Activated naive CD4-positive, alpha-beta T cell treated with anti-CD3 and anti-CD28 coated beads for 36 hours (primary cell): ENCODE results near the gene KCNQ1. TPM values are rescaled to one million over a fixed set of nuclear protein-coding genes. Genes with fewer than 3 reads are reported as not detected.
A peak's percentile ranks its signal among the peaks of the same experiment; 100 is the strongest.

Experiments
- CTCF ChIA-PET: fragments of 350-600 bp; sonication (Branson Sonifier 250); formaldehyde crosslinking; loops from one replicate; lab custom pipeline; 2021; ENCODE audit warnings: antibody characterized with exemption; lab: Charles Lee
- DNase-seq: peaks from one replicate; pipeline ENCODE4 v3.0.0-alpha.2; 2020
- H3K27ac Mint-ChIP-seq: one replicate; pipeline ENCODE4 v1.8.0; 2021; ENCODE audit warnings: mild to moderate bottlenecking, mixed read lengths
- H3K27me3 Mint-ChIP-seq: one replicate; pipeline ENCODE4 v1.8.0; 2021; ENCODE audit warnings: low read depth, mixed read lengths
- H3K36me3 Mint-ChIP-seq: one replicate; pipeline ENCODE4 v1.8.0; 2021; ENCODE audit warnings: low read depth, mixed read lengths
- H3K4me1 Mint-ChIP-seq: one replicate; pipeline ENCODE4 v1.8.0; 2021; ENCODE audit warnings: low read depth, mixed read lengths
- H3K4me3 Mint-ChIP-seq: one replicate; pipeline ENCODE4 v1.8.0; 2021; ENCODE audit warnings: mild to moderate bottlenecking, moderate library complexity, mixed read lengths
- H3K9me3 Mint-ChIP-seq: one replicate; pipeline ENCODE4 v1.8.0; 2021; ENCODE audit warnings: mixed read lengths
- intact Hi-C: fragments of 100-400 bp; cut with micrococcal nuclease; formaldehyde crosslinking; loops from one replicate; pipeline ENCODE4 v1.15.1; 2023
- total RNA-seq, 2 experiments: library from RNA; stranded (reverse); gene quantifications; one replicate each; pipeline ENCODE4 v1.2.3, GENCODE V29; 2021

Gene KCNQ1
- total RNA-seq, 2 experiments from 2014 or later = 10.6 to 10.8 TPM

DNA sequence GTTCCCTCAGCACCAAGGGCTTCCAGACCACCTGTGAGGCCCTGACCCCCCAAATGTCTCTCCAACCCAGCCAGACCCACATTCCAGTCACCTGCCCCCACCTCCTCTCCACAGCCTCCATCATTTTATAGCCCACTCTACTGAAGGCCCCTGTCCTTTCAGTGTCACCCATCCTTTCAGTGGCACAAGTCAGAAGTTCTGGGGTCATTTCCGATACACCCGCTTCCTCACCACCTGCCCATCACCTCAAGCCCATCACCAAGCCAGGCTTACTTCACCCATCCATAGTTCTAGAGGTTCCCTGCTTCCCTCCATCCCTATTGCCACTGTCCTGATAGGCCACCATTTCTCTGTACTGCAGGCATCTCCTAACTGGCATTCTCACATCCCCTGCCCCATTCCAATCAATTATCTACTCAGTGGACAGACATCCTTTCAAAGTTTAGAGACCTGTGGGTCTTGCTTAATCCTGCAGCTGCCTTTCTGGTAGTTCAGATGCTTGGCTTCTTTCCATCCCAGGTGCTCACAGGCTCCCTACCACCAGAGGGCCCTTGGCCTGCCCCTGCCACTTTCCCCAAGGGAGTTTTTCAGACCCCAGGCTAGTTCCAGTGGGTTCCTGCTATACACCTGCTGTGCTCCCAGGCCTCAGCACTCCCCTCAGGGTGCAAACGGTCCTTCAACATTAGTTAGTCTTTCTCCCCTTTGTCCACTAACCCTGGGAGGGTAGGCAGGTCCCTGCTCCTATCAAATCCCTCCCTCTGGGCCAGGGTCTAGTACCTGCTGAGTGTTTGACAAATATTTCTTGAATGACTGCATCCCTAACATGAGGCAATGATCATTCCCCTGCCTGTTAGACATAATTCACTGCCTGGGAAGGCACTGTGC, 247.4 kb downstream of the KCNQ1 start:
- Mint-ChIP-seq H3K36me3 (no peaks in the 10 kb centered on the region), H3K4me3 (no peak overlapping the region), H3K4me1 (no peaks in the 10 kb centered on the region), H3K27me3 (no peaks in the 10 kb centered on the region), H3K9me3 (no peaks in the 10 kb centered on the region), H3K27ac (no peak overlapping the region)
- DNase-seq = no peak
- intact Hi-C loops = loop anchor here (10.0 kb wide), 1 partner anchor 247 kb away; the partner anchor contains the start of genes KCNQ1 and TRPM5
- CTCF ChIA-PET = interaction anchor here (1.8 kb wide), 1 partner anchor 196 kb away, joined by 6 read pairs; no protein-coding TSS in a partner anchor

DNA sequence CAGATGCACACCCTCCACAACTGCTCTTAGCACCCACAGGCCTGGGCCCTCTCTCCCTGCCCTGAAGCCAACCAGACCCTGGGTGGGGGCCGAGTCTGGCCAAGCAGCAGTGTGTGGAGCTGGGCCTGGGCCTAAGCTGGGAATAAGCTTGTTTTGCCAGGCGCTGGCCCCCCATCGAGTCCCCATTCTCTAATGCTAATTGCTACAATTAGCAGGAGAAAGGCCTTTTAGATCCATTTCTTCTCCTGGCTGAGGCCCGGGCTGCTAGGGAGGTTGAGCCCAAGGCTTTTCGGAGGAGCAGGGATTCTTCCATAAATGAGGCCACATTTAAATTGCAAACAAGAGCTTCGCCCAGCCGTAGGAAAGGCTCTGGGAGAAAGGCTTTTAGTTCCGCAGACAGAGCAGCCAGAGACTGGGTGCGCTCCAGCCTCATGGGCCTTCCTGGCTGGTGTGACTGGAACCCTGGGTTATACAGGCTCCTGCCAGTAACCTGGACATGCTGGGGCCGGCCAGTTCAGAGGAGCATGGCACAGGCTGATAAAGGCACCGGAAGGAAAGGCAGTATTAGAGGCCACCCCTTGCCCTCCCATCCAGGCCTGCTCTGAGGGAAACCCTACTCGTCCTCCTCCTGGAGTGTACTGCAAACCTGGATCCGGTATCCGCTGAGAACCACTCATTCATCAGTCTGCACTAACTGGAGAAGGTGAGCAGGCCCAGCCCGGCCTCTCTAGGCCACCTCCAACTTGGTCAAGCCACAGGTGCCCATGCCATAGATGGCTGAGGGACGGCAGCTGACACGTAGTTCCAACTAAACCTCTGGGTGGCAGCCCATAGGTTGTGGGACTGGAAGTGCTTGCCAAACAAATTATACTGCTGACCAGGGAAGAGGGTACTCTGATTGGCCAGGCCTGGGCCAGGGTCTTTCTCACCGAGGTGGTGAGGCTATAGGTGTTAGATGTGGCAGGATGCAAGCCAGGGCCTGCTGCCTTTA, 248.8 kb downstream of the KCNQ1 start:
- Mint-ChIP-seq H3K27ac (no peak overlapping the region), H3K4me1 (peaks cover 4% of the 10 kb centered on the region), H3K4me3 (no peak overlapping the region), H3K9me3 (no peaks in the 10 kb centered on the region), H3K36me3 (no peaks in the 10 kb centered on the region), H3K27me3 (no peaks in the 10 kb centered on the region)
- CTCF ChIA-PET = interaction anchor here (0.7 to 1.8 kb wide), 2 partner anchors 17 to 194 kb away, joined by 3 to 6 read pairs; no protein-coding TSS in a partner anchor
- no peak for DNase-seq
- intact Hi-C loops = loop anchor here (10.0 kb wide), 1 partner anchor 249 kb away; the partner anchor contains the start of genes KCNQ1 and TRPM5

DNA sequence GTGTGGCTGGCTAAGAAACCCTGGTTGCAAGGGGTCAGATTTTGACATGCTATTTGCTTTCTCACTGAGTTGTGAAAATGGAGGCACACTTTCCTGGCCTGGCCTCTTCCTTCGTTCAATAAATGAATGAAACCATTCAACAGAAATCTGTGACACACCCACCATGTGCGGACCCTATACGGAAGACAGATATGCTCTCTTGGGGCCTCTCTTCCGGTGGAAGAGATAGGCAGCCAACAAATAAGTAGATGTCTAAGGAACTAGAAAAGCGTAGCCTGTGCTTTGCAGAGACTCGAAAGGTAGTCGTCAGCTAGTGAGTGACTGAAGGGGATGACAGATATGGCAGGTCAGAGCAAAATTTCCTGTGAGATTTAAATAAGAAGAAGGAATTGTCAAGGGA, 249.7 kb downstream of the KCNQ1 start:
- intact Hi-C loops = loop anchor here (10.0 kb wide), 1 partner anchor 250 kb away; the partner anchor contains the start of genes KCNQ1 and TRPM5
- H3K27ac Mint-ChIP-seq = no peak overlapping the region
- no peak for DNase-seq
- H3K4me3 Mint-ChIP-seq = no peak overlapping the region
- CTCF ChIA-PET = interaction anchor here (1.5 kb wide), 1 partner anchor 11 kb away, joined by 5 read pairs; no protein-coding TSS in a partner anchor
- H3K4me1 Mint-ChIP-seq = peaks cover 8% of the 10 kb centered on the region
- no peaks in the 10 kb centered on the region for H3K9me3 Mint-ChIP-seq
- H3K36me3 Mint-ChIP-seq = no peaks in the 10 kb centered on the region
- no peaks in the 10 kb centered on the region for H3K27me3 Mint-ChIP-seq

DNA sequence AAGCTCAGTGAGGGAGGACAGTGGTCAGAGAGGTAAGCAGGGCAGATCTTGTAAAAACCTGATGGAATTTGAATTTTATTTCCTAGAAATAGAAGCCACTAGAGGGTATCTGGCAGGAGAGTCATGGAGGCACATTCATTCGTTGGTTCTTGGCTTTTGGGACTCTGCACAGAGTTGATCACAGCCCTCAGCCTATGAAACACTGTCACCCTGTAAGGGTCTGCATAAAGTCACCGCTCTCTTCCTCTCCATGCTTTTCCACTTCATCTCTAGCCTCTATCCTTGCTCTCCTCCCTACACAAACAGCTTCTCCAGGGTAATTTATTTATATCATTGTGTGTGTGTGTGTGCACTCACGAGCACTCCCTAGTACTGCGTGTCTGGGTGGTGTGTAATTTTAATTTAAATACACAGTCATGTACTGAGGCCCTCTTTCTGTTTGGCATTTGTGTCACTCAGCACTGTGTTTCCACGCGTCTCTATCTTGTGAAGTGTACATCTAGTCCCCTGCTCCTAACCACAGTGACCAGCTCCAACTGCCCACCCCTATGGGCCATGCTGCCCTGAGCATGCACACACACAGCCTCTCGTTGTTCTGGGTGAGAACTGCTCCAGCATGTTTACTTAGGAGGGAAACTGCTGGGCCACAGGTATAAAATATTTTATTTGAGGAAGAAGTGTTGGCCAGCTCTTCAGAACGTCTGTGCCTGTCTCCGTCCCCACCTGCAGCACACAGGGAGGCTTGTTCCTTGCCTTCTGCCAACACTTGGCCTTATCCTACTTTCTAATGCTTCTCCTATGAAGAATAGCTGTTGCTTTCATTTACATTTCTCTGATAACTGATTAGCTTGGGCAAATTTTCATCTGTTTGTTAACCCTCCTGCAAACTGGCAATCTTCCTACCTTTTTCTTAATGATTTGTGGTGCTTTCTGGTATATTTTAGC, 250.5 kb downstream of the KCNQ1 start:
- DNase-seq = no peak
- Mint-ChIP-seq H3K9me3 (no peaks in the 10 kb centered on the region), H3K4me3 (no peak overlapping the region), H3K4me1 (peaks cover 8% of the 10 kb centered on the region), H3K27ac (no peak overlapping the region), H3K36me3 (no peaks in the 10 kb centered on the region), H3K27me3 (no peaks in the 10 kb centered on the region)
- intact Hi-C loops = loop anchor here (10.0 kb wide), 1 partner anchor 250 kb away; the partner anchor contains the start of genes KCNQ1 and TRPM5
- CTCF ChIA-PET = interaction anchor here (1.5 kb wide), 1 partner anchor 12 kb away, joined by 5 read pairs; no protein-coding TSS in a partner anchor

DNA sequence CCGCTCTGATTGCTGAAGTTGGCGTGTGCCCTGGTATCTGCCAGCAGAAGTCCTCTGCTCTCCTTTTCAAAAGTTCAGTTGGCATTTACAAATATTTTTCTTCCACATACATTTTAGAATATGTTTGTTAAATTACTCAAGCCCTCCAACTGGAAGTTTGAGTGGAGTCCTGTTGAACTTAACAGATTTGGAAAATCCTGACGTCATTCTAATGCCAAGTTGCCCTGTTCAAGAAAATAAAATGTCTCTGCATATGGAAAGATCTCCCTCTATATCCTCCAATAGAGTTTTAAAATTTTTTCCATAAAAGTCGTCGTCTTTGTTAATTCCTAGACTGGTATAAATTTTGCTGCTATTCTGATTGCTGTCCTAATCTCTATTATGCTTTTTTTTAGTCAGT, 251.6 kb downstream of the KCNQ1 start:
- Mint-ChIP-seq H3K9me3 (no peaks in the 10 kb centered on the region), H3K27ac (no peak overlapping the region), H3K36me3 (no peaks in the 10 kb centered on the region), H3K27me3 (no peaks in the 10 kb centered on the region), H3K4me1 (peaks cover 8% of the 10 kb centered on the region), H3K4me3 (no peak overlapping the region)
- CTCF ChIA-PET = no interaction called here
- DNase-seq = no peak
- intact Hi-C loops = loop anchor here (10.0 kb wide), 1 partner anchor 252 kb away; the partner anchor contains the start of genes KCNQ1 and TRPM5

DNA sequence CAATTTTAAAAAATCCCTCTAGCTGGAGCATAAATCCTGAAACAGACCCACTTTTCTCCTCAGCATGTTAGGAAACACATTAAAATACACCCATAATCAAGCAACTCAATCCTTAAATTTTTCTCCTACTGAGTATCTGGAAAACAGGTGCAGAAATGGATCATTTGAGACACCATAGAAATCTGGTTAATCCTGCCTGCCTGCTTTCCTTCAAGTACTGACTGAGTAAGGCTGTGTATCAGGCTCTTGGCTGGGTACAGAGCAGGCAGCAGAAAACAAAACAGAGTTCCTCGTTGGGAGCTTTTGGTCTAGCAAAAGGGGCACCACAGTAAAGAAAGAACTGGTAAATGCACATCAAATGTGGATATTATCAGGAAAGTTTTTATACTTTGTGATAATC, 253.1 kb downstream of the KCNQ1 start:
- H3K4me3 Mint-ChIP-seq = no peak overlapping the region
- H3K27ac Mint-ChIP-seq = no peak overlapping the region
- H3K36me3 Mint-ChIP-seq = no peaks in the 10 kb centered on the region
- no peaks in the 10 kb centered on the region for H3K27me3 Mint-ChIP-seq
- H3K9me3 Mint-ChIP-seq = no peaks in the 10 kb centered on the region
- H3K4me1 Mint-ChIP-seq = peaks cover 8% of the 10 kb centered on the region
- DNase-seq = no peak
- intact Hi-C loops = loop anchor here (2.0 to 10.0 kb wide), 2 partner anchors 191 to 253 kb away; partner anchors contain the start of genes KCNQ1 and TRPM5
- CTCF ChIA-PET = no interaction called here

DNA sequence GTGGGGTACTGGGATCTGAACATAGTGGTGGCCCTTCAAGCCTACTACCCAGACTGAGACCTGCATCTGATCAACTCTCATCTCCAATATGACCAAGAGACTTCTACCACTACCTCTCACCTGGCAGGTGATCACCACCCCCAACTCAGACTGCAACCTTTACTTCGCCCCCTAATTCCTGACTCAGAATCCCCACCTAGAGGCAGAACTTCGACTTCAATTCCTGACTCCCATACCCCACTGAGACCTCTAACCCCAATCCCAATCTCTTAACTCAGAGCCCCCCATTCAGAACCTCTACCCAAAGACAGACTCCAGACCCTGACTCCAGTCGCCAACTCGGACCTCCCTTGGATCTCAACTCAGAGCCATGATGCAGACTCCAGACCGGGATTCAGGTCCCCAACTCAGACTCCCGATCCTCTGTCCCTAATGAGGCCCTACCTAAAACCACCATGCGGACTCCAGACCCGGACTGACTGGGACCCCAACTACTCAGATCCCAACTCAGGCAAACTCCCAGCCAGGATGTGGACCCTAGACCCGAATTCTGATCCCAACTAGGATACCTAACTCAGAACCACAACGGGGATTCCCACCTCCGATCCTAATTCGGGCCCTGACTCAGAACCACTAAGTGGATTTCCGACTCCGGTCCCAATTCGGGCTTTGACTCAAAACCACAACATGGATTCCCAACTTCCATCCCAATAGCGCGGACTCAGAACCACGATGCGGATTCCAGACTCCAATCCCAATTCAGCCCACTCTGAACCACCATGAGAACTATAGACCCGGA, 253.8 kb downstream of the KCNQ1 start:
- CTCF ChIA-PET = interaction anchor here (1.2 kb wide), 1 partner anchor 164 kb away, joined by 3 read pairs; no protein-coding TSS in a partner anchor
- intact Hi-C loops = loop anchor here (2.0 to 10.0 kb wide), 2 partner anchors 190 to 254 kb away; partner anchors contain the start of genes KCNQ1 and TRPM5
- DNase-seq = no peak
- no peaks in the 10 kb centered on the region for H3K9me3 Mint-ChIP-seq
- H3K4me1 Mint-ChIP-seq = peaks cover 8% of the 10 kb centered on the region
- no peak overlapping the region for H3K27ac Mint-ChIP-seq
- H3K4me3 Mint-ChIP-seq = peak overlapping the region; percentile 83
- no peaks in the 10 kb centered on the region for H3K27me3 Mint-ChIP-seq
- H3K36me3 Mint-ChIP-seq = no peaks in the 10 kb centered on the region

DNA sequence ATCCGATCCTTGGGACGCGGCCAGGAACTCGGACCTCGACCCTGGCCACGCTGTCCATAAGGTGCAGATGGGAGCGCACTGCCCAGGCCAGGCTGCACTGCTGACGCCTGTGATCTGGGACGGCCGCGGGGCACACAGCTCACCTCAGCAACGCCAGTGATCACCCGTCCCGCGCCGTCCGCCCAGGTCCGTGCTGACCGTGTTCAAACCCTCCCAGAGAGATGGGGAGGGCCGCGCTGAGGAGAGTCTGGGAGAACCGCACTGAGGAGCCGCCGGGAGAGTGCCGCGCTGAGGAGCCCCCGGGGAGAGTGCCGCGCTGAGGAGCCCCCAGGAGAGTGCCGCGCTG, 254.3 kb downstream of the KCNQ1 start:
- Mint-ChIP-seq H3K4me1 (peaks cover 8% of the 10 kb centered on the region), H3K36me3 (no peaks in the 10 kb centered on the region), H3K27me3 (no peaks in the 10 kb centered on the region), H3K27ac (no peak overlapping the region), H3K4me3 (peak overlapping the region; percentile 83), H3K9me3 (no peaks in the 10 kb centered on the region)
- CTCF ChIA-PET = interaction anchor here (1.2 kb wide), 1 partner anchor 164 kb away, joined by 3 read pairs; no protein-coding TSS in a partner anchor
- intact Hi-C loops = loop anchor here (2.0 to 10.0 kb wide), 2 partner anchors 190 to 254 kb away; partner anchors contain the start of genes KCNQ1 and TRPM5
- no peak for DNase-seq

DNA sequence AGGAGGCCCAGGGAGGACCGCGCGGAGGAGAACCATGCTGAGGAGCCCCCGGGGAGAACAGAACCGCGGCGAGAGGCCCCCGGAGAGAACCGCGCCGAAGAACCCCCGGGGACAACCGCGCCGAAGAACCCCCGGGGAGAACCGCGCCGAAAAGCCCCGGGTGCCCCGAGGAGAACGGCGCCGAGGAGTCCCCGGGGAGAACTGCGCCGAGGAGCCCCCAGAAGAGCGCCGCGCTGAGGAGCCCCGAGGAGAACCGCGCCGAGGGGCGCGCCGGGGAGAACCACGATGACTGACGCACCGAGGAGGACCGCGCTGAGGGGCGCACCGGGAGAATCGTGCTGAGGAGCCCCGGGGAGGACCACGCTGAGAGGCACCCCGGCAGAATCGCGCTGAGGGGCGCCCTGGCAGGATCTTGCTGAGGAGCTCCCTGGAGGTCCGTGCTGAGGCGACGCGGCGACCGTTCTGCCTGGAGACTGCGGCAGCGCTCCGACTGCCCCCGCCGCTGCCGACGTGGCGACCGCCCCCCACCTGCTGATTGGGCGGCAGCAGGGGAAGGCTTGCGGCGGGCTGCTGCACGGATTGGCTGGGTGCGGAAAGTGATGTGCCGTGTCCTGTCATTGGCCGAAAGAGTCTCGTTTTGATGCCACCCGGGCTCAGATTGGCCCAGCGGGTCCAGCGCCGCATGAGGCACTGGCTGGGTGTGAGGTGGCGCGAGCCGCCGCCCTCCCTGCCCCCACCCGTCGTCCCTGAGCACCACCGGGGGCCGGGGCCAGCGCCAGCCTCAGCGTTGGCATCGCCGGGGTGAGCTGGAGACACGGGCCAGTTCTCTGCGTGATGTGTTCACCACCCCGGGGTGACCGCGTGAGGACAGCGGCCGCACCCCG, 255.0 kb downstream of the KCNQ1 start, which contains the start of gene KCNQ1OT1:
Gene KCNQ1OT1 (minus strand): TSS at position 464 of the 884 bp plus-strand sequence.
- intact Hi-C loops = loop anchor here (2.0 to 10.0 kb wide), 2 partner anchors 189 to 255 kb away; partner anchors contain the start of genes KCNQ1 and TRPM5
- no peak within 1 kb of the TSS for H3K27ac Mint-ChIP-seq
- H3K4me3 Mint-ChIP-seq = peak within 1 kb of the TSS; percentile 83
- H3K9me3 Mint-ChIP-seq = no peaks in the 10 kb centered on the region
- no peaks in the 10 kb centered on the region for H3K27me3 Mint-ChIP-seq
- peak; percentile 90 for DNase-seq
- CTCF ChIA-PET = interaction anchor here (0.7 to 1.2 kb wide), 2 partner anchors 165 to 177 kb away, joined by 3 read pairs; no protein-coding TSS in a partner anchor
- H3K36me3 Mint-ChIP-seq = no peaks in the 10 kb centered on the region
- H3K4me1 Mint-ChIP-seq = peaks cover 8% of the 10 kb centered on the region
